Psoas muscle (tissue), 8 donors: ENCODE measurements around the gene AXIN1. TPM values are rescaled to one million over a fixed set of nuclear protein-coding genes. Genes with fewer than 3 reads are reported as not detected.

Experiments used
- ATAC-seq, 4 donors: fragments of 200-7000 bp; cut with Tn5 transposase; one replicate each; pipeline ENCODE4 v1.9.1; 2020; ENCODE audit warnings: moderate library complexity in 3 of 4, mild to moderate bottlenecking in 2 of 4
- DNase-seq, 2 donors: peaks; one replicate each; pipeline ENCODE4 v3.0.0-alpha.2; 2020
- H3K27ac ChIP-seq: fragments of 200-600 bp; one replicate; pipeline ENCODE4 v1.8.0; 2022
- H3K27me3 ChIP-seq, 3 donors: fragments of 200-600 bp in 1 of 3; one replicate each; pipeline versions ENCODE4 v1.6.1 to v1.8.0; 2013 to 2022; ENCODE audit warnings: low read length in 2 of 3, mild to moderate bottlenecking in 2 of 3, moderate library complexity in 1 of 3; ENCODE audit not compliant: insufficient read depth in 3 of 3
- H3K36me3 ChIP-seq, 2 donors: fragments of 200-600 bp in 1 of 2; one replicate each; pipeline versions ENCODE4 v1.6.1 to v1.8.0; 2013 to 2022; ENCODE audit warnings: low read depth in 1 of 2, mild to moderate bottlenecking in 1 of 2, moderate library complexity in 1 of 2; ENCODE audit not compliant: insufficient read depth in 1 of 2
- H3K4me1 ChIP-seq: fragments of 200-600 bp; one replicate; pipeline ENCODE4 v1.8.0; 2022
- H3K4me3 ChIP-seq: fragments of 200-600 bp; one replicate; pipeline ENCODE4 v1.8.0; 2022; ENCODE audit warnings: mild to moderate bottlenecking
- H3K9me3 ChIP-seq: fragments of 200-600 bp; one replicate; pipeline ENCODE4 v1.8.0; 2022
- CTCF ChIP-seq: fragments of 200-600 bp; IDR thresholded peaks from one replicate; pipeline ENCODE4 v1.8.0; 2022; ENCODE audit warnings: antibody characterized with exemption
- WGBS, 3 donors: extraction: QIAGEN DNeasy Blood & Tissue Kit; methylation state at CpG; one replicate each; pipeline versions ENCODE4 v1.1.6 to v1.1.7; 2013; 5-methylcytosine and 5-hydroxymethylcytosine counted together
- intact Hi-C, 2 donors: fragments of 100-400 bp; cut with DNase I; formaldehyde crosslinking; loops; one replicate each; pipeline versions ENCODE4 v1.11.0 to v1.14.2; 2022
- polyA plus RNA-seq, 3 donors: library from polyadenylated mRNA; stranded (reverse); fragments of 200-250 nt; gene quantifications; one replicate each; pipeline ENCODE4 v1.2.3, GENCODE V29; 2013
- total RNA-seq, 4 donors: library from RNA; stranded (reverse); fragmentation: NEBNext Ultra II Directional in 2 of 4; extraction: Animal tissue kit (Norgen Biotek cat#: 25700) in 2 of 4; gene quantifications; one replicate each; pipeline versions ENCODE4 v1.2.1 to v1.2.4, GENCODE V29; 2021 to 2023
- donor health status: healthy with polysubstance abuse.
- donor health status: DM: no; HTN: no; CAD: no; lungs with moderate emphysema.
- donor health status: Bipolar disorder and iron deficiency.
- donor health status: healthy.
- donor health status: DM: yes; HTN: yes; CAD: no.
- donor health status: DM: no; HTN: no; CAD: no.
- donor health status: DM: no; HTN: no; CAD: no.
- donor health status: DM: yes; HTN: yes; CAD: no.

Gene AXIN1
- total and polyA plus RNA-seq, 7 donors = 12.1 to 32.3 (median 23.2) TPM

- H3K36me3 ChIP-seq = peaks cover 0 to 83% of the 10 kb centered on the region in 2 donors
Measured at GRCh38 chr16:252366-253337, 99.9 kb downstream of the AXIN1 start.

GRCh38 chr16:249431-249830 is 103.1 kb downstream of the AXIN1 start:
- intact Hi-C loops = no loop called here
- Histone ChIP-seq H3K4me1 (peaks cover under 1% of the 10 kb centered on the region), H3K4me3 (no peak overlapping the region), H3K9me3 (no peaks in the 10 kb centered on the region), H3K36me3 (peaks cover 0 to 51% of the 10 kb centered on the region in 2 donors), H3K27ac (no peak overlapping the region), H3K27me3 (no peaks in the 10 kb centered on the region)
- TF ChIP-seq CTCF = no peak
- peak in 1 of 2 donors; percentile 45 for DNase-seq
- ATAC-seq = no peak
- 79 to 84% (median 84%) methylated on average over 12 of the region's 12 CpGs for WGBS, 3 donors

More at GRCh38 chr16:252366-253337, 99.9 kb downstream of the AXIN1 start:
- no peak for DNase-seq
- Histone ChIP-seq H3K27me3 (no peaks in the 10 kb centered on the region), H3K4me3 (peak overlapping the region; percentile 28), H3K27ac (no peak overlapping the region), H3K4me1 (no peaks in the 10 kb centered on the region), H3K9me3 (no peaks in the 10 kb centered on the region)
- TF ChIP-seq CTCF = no peak
- WGBS, 3 donors = 67 to 73% (median 69%) methylated on average over 30 of the region's 30 CpGs
- ATAC-seq = no peak
- intact Hi-C loops = no loop called here

GRCh38 chr16:247027-247426 is 105.5 kb downstream of the AXIN1 start:
- peaks cover 20% of the 10 kb centered on the region for H3K4me1 ChIP-seq
- no peak for DNase-seq
- peaks cover 0 to 27% of the 10 kb centered on the region in 2 donors for H3K36me3 ChIP-seq
- intact Hi-C loops = no loop called here
- WGBS, 3 donors = 91 to 95% (median 93%) methylated on average over 12 of the region's 12 CpGs
- H3K4me3 ChIP-seq = no peak overlapping the region
- no peak overlapping the region for H3K27ac ChIP-seq
- ATAC-seq = no peak
- H3K9me3 ChIP-seq = no peaks in the 10 kb centered on the region
- no peak for TF ChIP-seq CTCF
- no peaks in the 10 kb centered on the region for H3K27me3 ChIP-seq

GRCh38 chr16:245105-245504 is 107.4 kb downstream of the AXIN1 start:
- Histone ChIP-seq H3K36me3 (peaks cover 0 to 10% of the 10 kb centered on the region in 2 donors), H3K4me3 (no peak overlapping the region), H3K9me3 (no peaks in the 10 kb centered on the region), H3K27me3 (no peaks in the 10 kb centered on the region), H3K4me1 (peaks cover 27% of the 10 kb centered on the region), H3K27ac (peak overlapping the region; percentile 43)
- TF ChIP-seq CTCF = no peak
- ATAC-seq (no peak), DNase-seq (peak in 1 of 2 donors; percentile 17)
- intact Hi-C loops = no loop called here
- 92 to 94% (median 92%) methylated on average over 9 of the region's 9 CpGs for WGBS, 3 donors
